HG03095 (cell line): ENCODE measurements around the gene F5.

Source experiments
- ATAC-seq: cut with Tn5 transposase; IDR thresholded peaks from one replicate; pipeline ENCODE4 v1.9.1; 2021; ENCODE audit warnings: moderate library complexity; ENCODE audit not compliant: unreplicated experiment

Gene F5

GRCh38 chr1:169484101-169484500 lies 102.2 kb downstream of the F5 start:
- no peak for ATAC-seq

GRCh38 chr1:169483500-169483966 lies 102.7 kb downstream of the F5 start:
- no peak for ATAC-seq

- no peak for ATAC-seq
Observed at GRCh38 chr1:169479363-169480066, 106.8 kb downstream of the F5 start.

GRCh38 chr1:169478094-169478672 lies 108.1 kb downstream of the F5 start:
- no peak for ATAC-seq

DNA sequence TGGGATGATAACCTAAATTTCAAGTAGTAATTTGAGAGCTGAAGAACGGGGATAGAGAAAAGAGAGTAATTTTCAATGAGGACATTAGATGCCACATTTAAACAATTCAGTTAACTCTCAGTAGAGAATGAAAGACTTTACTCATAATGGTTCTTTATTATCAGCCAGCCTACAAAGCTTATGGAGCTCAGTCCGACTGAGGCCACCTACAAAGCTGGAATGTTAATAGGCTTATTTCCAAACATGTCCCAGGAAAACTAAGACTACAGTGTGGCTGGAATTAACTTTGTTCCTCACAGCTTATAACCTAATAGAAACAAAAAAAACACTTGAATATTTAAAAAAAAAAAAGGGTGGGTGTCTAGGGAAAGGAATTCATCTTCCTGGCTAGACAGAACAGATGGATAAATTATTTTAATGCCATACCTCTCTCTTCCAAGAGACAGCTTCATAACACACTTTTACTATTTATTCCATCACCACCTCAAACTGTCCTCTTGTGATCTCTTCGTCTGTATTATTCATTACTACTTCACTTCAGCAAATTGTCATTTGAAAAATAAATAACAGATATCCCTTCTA lies 110.4 kb downstream of the F5 start:
- ATAC-seq: no peak

GRCh38 chr1:169474302-169474995 lies 111.8 kb downstream of the F5 start:
- no peak for ATAC-seq

DNA sequence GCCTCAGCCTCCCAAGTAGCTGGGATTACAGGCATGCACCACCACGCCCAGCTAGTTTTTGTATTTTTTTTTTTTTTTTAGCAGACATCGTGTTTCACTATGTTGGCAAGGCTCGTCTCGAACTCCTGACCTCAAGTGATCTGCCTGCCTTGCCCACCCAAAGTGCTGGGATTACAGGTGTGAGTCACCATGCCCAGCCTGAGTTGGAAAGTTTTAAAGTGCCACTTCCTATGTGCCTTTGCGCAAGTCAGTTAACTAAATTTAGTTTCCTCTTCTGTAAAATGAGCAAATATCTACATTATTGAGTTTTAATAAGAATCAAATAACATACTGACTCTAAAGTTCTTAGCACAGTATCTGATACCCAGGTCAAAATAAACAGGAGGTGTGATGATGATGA lies 112.9 kb downstream of the F5 start:
- no peak for ATAC-seq

DNA sequence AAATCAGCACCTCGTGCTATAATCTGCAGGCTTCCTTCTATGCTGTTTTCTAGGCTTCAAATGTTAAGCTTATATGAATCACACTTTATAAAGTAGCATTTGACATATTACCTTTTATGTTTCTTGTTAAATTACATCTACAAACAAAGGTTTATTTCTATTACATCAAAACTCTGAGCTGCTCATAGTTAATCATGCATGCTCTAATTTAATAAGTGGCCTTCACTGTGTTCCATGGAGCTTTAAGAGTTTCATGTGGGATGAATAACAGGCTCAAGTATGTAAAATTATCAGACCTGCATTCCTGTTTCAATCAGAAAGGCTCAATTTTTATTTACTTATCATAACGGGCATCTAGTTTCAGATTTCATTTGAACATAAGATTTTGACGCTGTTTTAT lies 113.5 kb downstream of the F5 start:
- ATAC-seq: no peak

DNA sequence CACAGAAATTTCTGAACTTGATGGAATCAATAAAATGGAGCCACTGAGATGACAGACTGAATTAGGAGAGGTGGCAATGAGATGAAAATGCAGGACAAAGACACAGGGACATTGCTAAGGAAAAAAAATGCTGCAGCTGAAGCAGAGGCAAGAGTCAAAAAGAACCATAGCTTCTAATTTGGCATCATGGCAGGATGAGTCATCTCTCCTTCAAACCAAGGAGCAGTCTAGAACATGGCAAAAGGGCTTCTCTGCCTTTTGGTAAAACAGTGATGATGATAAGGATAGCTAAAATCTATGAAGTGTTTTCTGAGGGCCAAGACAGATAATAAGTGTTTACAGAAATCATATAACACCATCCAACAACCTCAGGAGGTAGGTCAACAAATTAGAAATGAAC lies 117.3 kb downstream of the F5 start:
- no peak for ATAC-seq

- ATAC-seq: no peak
Observed at GRCh38 chr1:169466259-169467230, 119.7 kb downstream of the F5 start.

GRCh38 chr1:169465281-169465680 lies 121.0 kb downstream of the F5 start:
- ATAC-seq: no peak
